Esophagus muscularis mucosa (tissue), 4 donors: ENCODE data around the gene EPN1. TPM values are rescaled to one million over a fixed set of nuclear protein-coding genes. Genes with fewer than 3 reads are reported as not detected.

Source experiments
- DNase-seq: peaks from one replicate; pipeline ENCODE4 v3.0.0-alpha.2; 2017; ENCODE audit errors: extremely low spot score
- H3K27ac ChIP-seq, 4 donors: fragments of 200-600 bp; sonication (generic); replicated peaks in 1 of 4; 1 replicate in 3 of 4; 2 replicates in 1 of 4; pipeline ENCODE4 v1.5.1; 2016 to 2019; ENCODE audit warnings: mild to moderate bottlenecking in 1 of 4
- H3K27me3 ChIP-seq, 4 donors: fragments of 200-600 bp; sonication (generic); one replicate each; pipeline versions ENCODE4 v1.5.1 to v1.6.0; 2016 to 2019
- H3K36me3 ChIP-seq, 4 donors: fragments of 200-600 bp; sonication (generic); one replicate each; pipeline ENCODE4 v1.5.1; 2016 to 2019
- H3K4me1 ChIP-seq, 4 donors: fragments of 200-600 bp; sonication (generic); one replicate each; pipeline ENCODE4 v1.5.1; 2016 to 2019
- H3K4me3 ChIP-seq, 4 donors: fragments of 200-600 bp; sonication (generic); 1 replicate in 2 of 4; 2 replicates in 2 of 4; pipeline ENCODE4 v1.5.1; 2016 to 2019; ENCODE audit warnings: mild to moderate bottlenecking in 4 of 4, moderate library complexity in 1 of 4
- H3K9me3 ChIP-seq, 4 donors: fragments of 200-600 bp; sonication (generic); 1 replicate in 3 of 4; 2 replicates in 1 of 4; pipeline ENCODE4 v1.5.1; 2016 to 2019
- CTCF ChIP-seq, 3 experiments: fragments of 200-600 bp in 2 of 3; fragments of 450-650 bp in 1 of 3; sonication (generic) in 2 of 3; IDR thresholded peaks; one replicate each; pipeline ENCODE4 v1.5.1; 2017 to 2019; ENCODE audit warnings: antibody characterized with exemption in 3 of 3, mild to moderate bottlenecking in 2 of 3, moderate library complexity in 1 of 3
- EP300 ChIP-seq: sonication (generic); formaldehyde crosslinking; IDR thresholded peaks from one replicate; pipeline ENCODE4 v1.6.1; 2017; ENCODE audit warnings: antibody characterized with exemption
- POLR2A ChIP-seq: fragments of 450-650 bp; IDR thresholded peaks from one replicate; pipeline ENCODE4 v1.6.1; 2017; ENCODE audit warnings: antibody characterized with exemption, moderate library complexity, mild to moderate bottlenecking, low read depth
- POLR2AphosphoS5 ChIP-seq, 2 donors: sonication (generic); formaldehyde crosslinking; IDR thresholded peaks; one replicate each; pipeline ENCODE4 v1.6.1; 2017; ENCODE audit warnings: antibody characterized with exemption in 2 of 2
- WGBS: methylation state at CpG from one replicate; pipeline ENCODE4 v1.1.5; 2018; 5-methylcytosine and 5-hydroxymethylcytosine counted together
- intact Hi-C: fragments of 100-400 bp; cut with DNase I; formaldehyde crosslinking; loops from one replicate; pipeline ENCODE4 v1.15.1; 2023
- total RNA-seq, 4 donors: library from RNA; depleted of rRNA; stranded (reverse); fragments of >200 nt; gene quantifications; one replicate each; pipeline versions ENCODE4 v1.1.0 to v1.2.1, GENCODE V29; 2016

EPN1 gene
- total RNA-seq, 4 donors from 2014 or later: 30.7 to 176 (median 104) TPM

- Histone ChIP-seq H3K9me3 (no peaks in the 10 kb centered on the region), H3K4me1 (peaks cover 0 to 44% (median 11%) of the 10 kb centered on the region in 4 donors), H3K27me3 (no peaks in the 10 kb centered on the region), H3K36me3 (peaks cover 87 to 98% (median 97%) of the 10 kb centered on the region in 4 donors), H3K4me3 (no peak overlapping the region), H3K27ac (no peak overlapping the region)
- intact Hi-C loops: no loop called here
- WGBS: 89% methylated on average over 4 of the region's 4 CpGs
- DNase-seq: no peak
- no peak for TF ChIP-seq EP300
- no peak for TF ChIP-seq CTCF (IDR thresholded peaks at IDR 0.05)
- TF ChIP-seq POLR2AphosphoS5 (IDR thresholded peaks at IDR 0.05): no peak
- no peak for TF ChIP-seq POLR2A
These were observed 8.0 kb upstream of the EPN1 start for GRCh38 chr19:55667006-55667381.

- H3K4me1 ChIP-seq: peaks cover 0 to 43% (median 14%) of the 10 kb centered on the region in 4 donors
- TF ChIP-seq EP300: no peak
- TF ChIP-seq POLR2A: no peak
- TF ChIP-seq CTCF (IDR thresholded peaks at IDR 0.05): no peak
- TF ChIP-seq POLR2AphosphoS5 (IDR thresholded peaks at IDR 0.05): no peak
- no peak overlapping the region for H3K27ac ChIP-seq
- 91% methylated on average over 7 of the region's 12 CpGs for WGBS
- no peaks in the 10 kb centered on the region for H3K27me3 ChIP-seq
- no peaks in the 10 kb centered on the region for H3K9me3 ChIP-seq
- H3K4me3 ChIP-seq: no peak overlapping the region
- intact Hi-C loops: no loop called here
- no peak for DNase-seq
- H3K36me3 ChIP-seq: peaks cover 82 to 97% (median 92%) of the 10 kb centered on the region in 4 donors
These were observed 7.5 kb upstream of the EPN1 start for GRCh38 chr19:55667511-55667910.

GRCh38 chr19:55667958-55668357, 7.1 kb upstream of the EPN1 start:
- TF ChIP-seq EP300: no peak
- no peak for TF ChIP-seq CTCF (IDR thresholded peaks at IDR 0.05)
- no peak for TF ChIP-seq POLR2AphosphoS5 (IDR thresholded peaks at IDR 0.05)
- TF ChIP-seq POLR2A: no peak
- intact Hi-C loops: no loop called here
- peaks cover 0 to 41% (median 14%) of the 10 kb centered on the region in 4 donors for H3K4me1 ChIP-seq
- 72% methylated on average over 9 of the region's 11 CpGs for WGBS
- no peak for DNase-seq
- H3K27ac ChIP-seq: no peak overlapping the region
- peaks cover 77 to 97% (median 90%) of the 10 kb centered on the region in 4 donors for H3K36me3 ChIP-seq
- H3K9me3 ChIP-seq: no peaks in the 10 kb centered on the region
- no peak overlapping the region for H3K4me3 ChIP-seq
- no peaks in the 10 kb centered on the region for H3K27me3 ChIP-seq

GRCh38 chr19:55668603-55669348, 6.2 kb upstream of the EPN1 start:
- no peak for DNase-seq
- WGBS: 86% methylated on average over 29 of the region's 30 CpGs
- Histone ChIP-seq H3K27me3 (no peaks in the 10 kb centered on the region), H3K9me3 (no peaks in the 10 kb centered on the region), H3K36me3 (peaks cover 69 to 96% (median 87%) of the 10 kb centered on the region in 4 donors), H3K27ac (no peak overlapping the region), H3K4me3 (no peak overlapping the region), H3K4me1 (peaks cover 0 to 42% (median 15%) of the 10 kb centered on the region in 4 donors)
- intact Hi-C loops: no loop called here
- TF ChIP-seq EP300: no peak
- TF ChIP-seq POLR2AphosphoS5 (IDR thresholded peaks at IDR 0.05): no peak
- no peak for TF ChIP-seq CTCF (IDR thresholded peaks at IDR 0.05)
- TF ChIP-seq POLR2A: no peak
